Body of pancreas (tissue), 4 donors: ENCODE data around the gene ZAR1. TPM values are rescaled to one million over a fixed set of nuclear protein-coding genes. Genes with fewer than 3 reads are reported as not detected.
"Not testable (repeated sequence)": the region's sequence is repeated elsewhere in the genome, so short reads cannot be mapped to it uniquely, and the experiment has no call there.

Experiments
- ATAC-seq: fragments of 150-250 bp; one replicate; pipeline ENCODE4 v1.9.1; 2016
- DNase-seq, 4 donors: peaks; one replicate each; pipeline ENCODE4 v3.0.0-alpha.2; 2019
- H3K27ac ChIP-seq, 4 donors: fragments of 200-600 bp; sonication (generic); 1 replicate in 3 of 4; 2 replicates in 1 of 4; pipeline versions ENCODE4 v1.5.1 to v1.6.1; 2016 to 2019; ENCODE audit warnings: mild to moderate bottlenecking in 1 of 4, mixed read lengths in 1 of 4, moderate library complexity in 1 of 4
- H3K27me3 ChIP-seq, 2 donors: fragments of 200-600 bp; sonication (generic); one replicate each; pipeline ENCODE4 v1.6.0; 2016; ENCODE audit warnings: mild to moderate bottlenecking in 1 of 2
- H3K36me3 ChIP-seq, 2 donors: fragments of 200-600 bp; sonication (generic); replicated peaks in 1 of 2; 2 replicates each; pipeline ENCODE4 v1.5.1; 2016; ENCODE audit warnings: low read depth in 2 of 2; ENCODE audit not compliant: insufficient read depth in 1 of 2
- H3K4me1 ChIP-seq: fragments of 200-600 bp; sonication (generic); one replicate; pipeline ENCODE4 v1.6.0; 2016
- H3K4me3 ChIP-seq, 2 donors: fragments of 200-600 bp; sonication (generic); 1 replicate in 1 of 2; 2 replicates in 1 of 2; pipeline ENCODE4 v1.5.1; 2016 to 2019
- H3K9me3 ChIP-seq, 3 donors: fragments of 200-600 bp; sonication (generic); 1 replicate in 2 of 3; 2 replicates in 1 of 3; pipeline ENCODE4 v1.5.1; 2016
- CTCF ChIP-seq, 7 experiments: fragments of 450-650 bp in 4 of 7; fragments of 200-600 bp in 3 of 7; sonication (generic) in 3 of 7; IDR thresholded peaks; one replicate each; pipeline ENCODE4 v1.5.1; 2016 to 2019; ENCODE audit warnings: antibody characterized with exemption in 7 of 7
- POLR2A ChIP-seq, 3 donors: fragments of 450-650 bp; IDR thresholded peaks; one replicate each; pipeline ENCODE4 v1.6.1; 2016; ENCODE audit warnings: antibody characterized with exemption in 3 of 3, mild to moderate bottlenecking in 2 of 3
- WGBS, 2 donors: methylation state at CpG; one replicate each; pipeline ENCODE4 v1.1.5; 2017; 5-methylcytosine and 5-hydroxymethylcytosine counted together
- intact Hi-C: fragments of 100-400 bp; cut with DNase I; formaldehyde crosslinking; loops from one replicate; pipeline ENCODE4 v1.15.1; 2023
- total RNA-seq, 2 donors: library from RNA; depleted of rRNA; stranded (reverse); fragments of >200 nt; gene quantifications; one replicate each; pipeline ENCODE4 v1.1.0, GENCODE V29; 2016

ZAR1 gene
- total RNA-seq, 2 donors from 2014 or later, result not detected

GRCh38 chr4:48450740-48451139 is 39.3 kb upstream of the ZAR1 start:
- intact Hi-C loops, result no loop called here
- Histone ChIP-seq H3K27ac (no peak overlapping the region), H3K36me3 (no peaks in the 10 kb centered on the region), H3K9me3 (no peaks in the 10 kb centered on the region), H3K27me3 (no peaks in the 10 kb centered on the region), H3K4me1 (no peaks in the 10 kb centered on the region), H3K4me3 (no peak overlapping the region)
- ATAC-seq (no peak), DNase-seq (no peak)
- TF ChIP-seq POLR2A (IDR thresholded peaks at IDR 0.05) (no peak), CTCF (IDR thresholded peaks at IDR 0.05) (no peak)
- 95 to 97% methylated on average over 3 of the region's 3 CpGs for WGBS, 2 donors

GRCh38 chr4:48451656-48452055 is 38.4 kb upstream of the ZAR1 start:
- ATAC-seq, intact Hi-C loops: not testable (repeated sequence)
- 65 to 70% methylated on average over 3 of the region's 3 CpGs for WGBS, 2 donors

GRCh38 chr4:48454591-48454990 is 35.5 kb upstream of the ZAR1 start:
- Histone ChIP-seq H3K27me3 (no peaks in the 10 kb centered on the region), H3K4me3 (no peak overlapping the region), H3K9me3 (no peaks in the 10 kb centered on the region), H3K27ac (no peak overlapping the region), H3K4me1 (no peaks in the 10 kb centered on the region), H3K36me3 (no peaks in the 10 kb centered on the region)
- ATAC-seq, result no peak
- 84 to 93% methylated on average over 2 of the region's 2 CpGs for WGBS, 2 donors
- intact Hi-C loops, result no loop called here
- DNase-seq, result no peak
- TF ChIP-seq CTCF (IDR thresholded peaks at IDR 0.05) (no peak), POLR2A (IDR thresholded peaks at IDR 0.05) (no peak)

More at GRCh38 chr4:48451656-48452055, 38.4 kb upstream of the ZAR1 start:
- not testable (repeated sequence) for H3K4me1 ChIP-seq, H3K4me3 ChIP-seq, H3K9me3 ChIP-seq, H3K27me3 ChIP-seq, DNase-seq, H3K27ac ChIP-seq, H3K36me3 ChIP-seq

- ATAC-seq (no peak), DNase-seq (no peak)
- TF ChIP-seq CTCF (IDR thresholded peaks at IDR 0.05), result no peak
- no peak for TF ChIP-seq POLR2A (IDR thresholded peaks at IDR 0.05)
- no peaks in the 10 kb centered on the region for H3K4me1 ChIP-seq
- intact Hi-C loops, result no loop called here
- no peaks in the 10 kb centered on the region for H3K27me3 ChIP-seq
- no peak overlapping the region for H3K4me3 ChIP-seq
- H3K27ac ChIP-seq, result no peak overlapping the region
- H3K9me3 ChIP-seq, result no peaks in the 10 kb centered on the region
- no peaks in the 10 kb centered on the region for H3K36me3 ChIP-seq
Measured at GRCh38 chr4:48461000-48461399, 29.1 kb upstream of the ZAR1 start.

GRCh38 chr4:48462363-48462762 is 27.7 kb upstream of the ZAR1 start:
- H3K27me3 ChIP-seq, result no peaks in the 10 kb centered on the region
- no peaks in the 10 kb centered on the region for H3K9me3 ChIP-seq
- DNase-seq, result no peak
- TF ChIP-seq CTCF (IDR thresholded peaks at IDR 0.05) (no peak), POLR2A (IDR thresholded peaks at IDR 0.05) (no peak)
- 26% methylated on average over 5 of the region's 5 CpGs for WGBS, 2 donors
- no peak overlapping the region for H3K27ac ChIP-seq
- no peak for ATAC-seq
- H3K4me1 ChIP-seq, result no peaks in the 10 kb centered on the region
- intact Hi-C loops, result no loop called here
- no peaks in the 10 kb centered on the region for H3K36me3 ChIP-seq
- no peak overlapping the region for H3K4me3 ChIP-seq
